Loucy (cell line): ENCODE measurements around the gene CCK.

Experiments
- H2AFZ ChIP-seq: fragments of 200-600 bp; sonication (generic); 2 replicates; pipeline ENCODE4 v1.6.0; 2016; ENCODE audit warnings: antibody characterized with exemption, mild to moderate bottlenecking, low read length, moderate library complexity
- H3F3A ChIP-seq: fragments of 200-600 bp; 2 replicates; pipeline ENCODE4 v1.6.0; 2016; ENCODE audit warnings: antibody characterized with exemption, low read depth, mild to moderate bottlenecking
- H3K27me3 ChIP-seq: fragments of 200-600 bp; sonication (generic); 2 replicates; pipeline ENCODE4 v1.6.1; 2014; ENCODE audit warnings: low read length, mild to moderate bottlenecking; ENCODE audit not compliant: insufficient read depth, poor library complexity, severe bottlenecking
- H3K36me3 ChIP-seq: fragments of 200-600 bp; sonication (generic); 2 replicates; pipeline ENCODE4 v1.6.1; 2016; ENCODE audit warnings: low read length; ENCODE audit not compliant: insufficient read depth
- H3K4me1 ChIP-seq: fragments of 200-600 bp; sonication (generic); 2 replicates; pipeline ENCODE4 v1.5.1; 2014; ENCODE audit warnings: low read length, mild to moderate bottlenecking; ENCODE audit not compliant: insufficient read depth, poor library complexity, severe bottlenecking
- H3K4me2 ChIP-seq: fragments of 200-600 bp; sonication (generic); 2 replicates; pipeline ENCODE4 v1.6.0; 2014; ENCODE audit warnings: antibody characterized with exemption, low read length, low read depth, mild to moderate bottlenecking; ENCODE audit not compliant: poor library complexity, severe bottlenecking
- H3K4me3 ChIP-seq: fragments of 200-600 bp; sonication (generic); 2 replicates; pipeline ENCODE4 v1.5.1; 2014; ENCODE audit warnings: low read length, mild to moderate bottlenecking, mixed read lengths; ENCODE audit not compliant: poor library complexity, severe bottlenecking
- H3K79me2 ChIP-seq: fragments of 200-600 bp; sonication (generic); 2 replicates; pipeline ENCODE4 v1.6.1; 2014; ENCODE audit warnings: low read length; ENCODE audit not compliant: insufficient read depth
- H3K9ac ChIP-seq: fragments of 200-600 bp; sonication (generic); 2 replicates; pipeline ENCODE4 v1.6.0; 2014; ENCODE audit warnings: mild to moderate bottlenecking, low read depth, low read length, moderate library complexity; ENCODE audit not compliant: poor library complexity, severe bottlenecking
- H3K9me2 ChIP-seq: fragments of 200-600 bp; sonication (generic); replicated peaks from 2 replicates; pipeline ENCODE4 v1.6.1; 2016; ENCODE audit warnings: low read depth, low read length, mixed read lengths
- H3K9me3 ChIP-seq: fragments of 200-600 bp; sonication (generic); 2 replicates; pipeline ENCODE4 v1.6.1; 2014; ENCODE audit warnings: mild to moderate bottlenecking, antibody characterized with exemption, low read length, low read depth; ENCODE audit not compliant: insufficient read depth
- H4K20me1 ChIP-seq: fragments of 200-600 bp; sonication (generic); 2 replicates; pipeline ENCODE4 v1.6.0; 2014; ENCODE audit warnings: antibody characterized with exemption, low read length, mild to moderate bottlenecking; ENCODE audit not compliant: insufficient read depth, poor library complexity, severe bottlenecking
- EZH2phosphoT487 ChIP-seq: fragments of 200-600 bp; IDR thresholded peaks from 2 replicates; pipeline ENCODE4 v1.6.1; 2018; ENCODE audit warnings: antibody characterized with exemption, mild to moderate bottlenecking, moderate library complexity, borderline replicate concordance
- TF ChIP-seq, protein P1 (sequence below): fragments of 200-600 bp; sonication (generic); conservative IDR thresholded peaks from 2 replicates; pipeline ENCODE4 v1.5.1; 2014; ENCODE audit warnings: mild to moderate bottlenecking, antibody characterized with exemption, low read length

The CCK gene

DNA sequence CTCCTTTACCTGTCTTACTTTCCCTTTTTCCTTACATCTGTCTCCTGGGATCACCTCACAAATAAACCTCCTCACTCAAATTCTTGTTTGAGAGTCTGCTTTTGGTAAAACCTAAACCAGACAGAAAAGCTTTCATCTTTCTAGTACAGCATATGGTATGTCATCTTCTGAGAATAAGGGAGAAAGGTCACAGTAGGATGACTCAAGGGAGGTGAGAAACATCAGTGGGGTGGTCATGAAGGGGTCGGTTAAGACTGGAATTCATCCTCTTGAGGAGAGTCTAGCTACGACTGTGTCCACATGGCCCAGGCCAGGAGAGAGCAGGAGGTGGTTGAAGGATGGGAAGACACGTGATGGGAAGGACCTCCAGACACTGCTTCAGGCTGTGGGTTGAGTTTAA lies 34.8 kb upstream of the CCK start:
- Histone ChIP-seq H4K20me1 (no peaks in the 10 kb centered on the region), H3K4me3 (no peak overlapping the region), H3K79me2 (no peaks in the 10 kb centered on the region), H3K4me1 (no peaks in the 10 kb centered on the region), H3K36me3 (no peaks in the 10 kb centered on the region), H3K9me3 (no peaks in the 10 kb centered on the region), H3K4me2 (no peak overlapping the region), H3K9me2 (no peaks in the 10 kb centered on the region), H3K27me3 (no peaks in the 10 kb centered on the region), H2AFZ (no peak overlapping the region), H3K9ac (no peak overlapping the region), H3F3A (no peaks in the 10 kb centered on the region)
- no peak for TF ChIP-seq EZH2phosphoT487
- TF ChIP-seq, protein P1, sequence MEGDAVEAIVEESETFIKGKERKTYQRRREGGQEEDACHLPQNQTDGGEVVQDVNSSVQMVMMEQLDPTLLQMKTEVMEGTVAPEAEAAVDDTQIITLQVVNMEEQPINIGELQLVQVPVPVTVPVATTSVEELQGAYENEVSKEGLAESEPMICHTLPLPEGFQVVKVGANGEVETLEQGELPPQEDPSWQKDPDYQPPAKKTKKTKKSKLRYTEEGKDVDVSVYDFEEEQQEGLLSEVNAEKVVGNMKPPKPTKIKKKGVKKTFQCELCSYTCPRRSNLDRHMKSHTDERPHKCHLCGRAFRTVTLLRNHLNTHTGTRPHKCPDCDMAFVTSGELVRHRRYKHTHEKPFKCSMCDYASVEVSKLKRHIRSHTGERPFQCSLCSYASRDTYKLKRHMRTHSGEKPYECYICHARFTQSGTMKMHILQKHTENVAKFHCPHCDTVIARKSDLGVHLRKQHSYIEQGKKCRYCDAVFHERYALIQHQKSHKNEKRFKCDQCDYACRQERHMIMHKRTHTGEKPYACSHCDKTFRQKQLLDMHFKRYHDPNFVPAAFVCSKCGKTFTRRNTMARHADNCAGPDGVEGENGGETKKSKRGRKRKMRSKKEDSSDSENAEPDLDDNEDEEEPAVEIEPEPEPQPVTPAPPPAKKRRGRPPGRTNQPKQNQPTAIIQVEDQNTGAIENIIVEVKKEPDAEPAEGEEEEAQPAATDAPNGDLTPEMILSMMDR: no peak

GRCh38 chr3:42300013-42300412 lies 34.0 kb upstream of the CCK start:
- no peak for TF ChIP-seq EZH2phosphoT487
- TF ChIP-seq, protein P1: no peak
- Histone ChIP-seq H3K9ac (no peak overlapping the region), H3K27me3 (no peaks in the 10 kb centered on the region)

GRCh38 chr3:42298259-42298658 lies 32.3 kb upstream of the CCK start:
- H3K9me2 ChIP-seq: no peaks in the 10 kb centered on the region
- no peak overlapping the region for H2AFZ ChIP-seq
- no peaks in the 10 kb centered on the region for H3K79me2 ChIP-seq
- no peak overlapping the region for H3K4me3 ChIP-seq
- no peaks in the 10 kb centered on the region for H3K36me3 ChIP-seq
- no peak overlapping the region for H3K4me2 ChIP-seq
- H3F3A ChIP-seq: no peaks in the 10 kb centered on the region
- no peaks in the 10 kb centered on the region for H4K20me1 ChIP-seq
- H3K9me3 ChIP-seq: no peaks in the 10 kb centered on the region
- H3K4me1 ChIP-seq: no peaks in the 10 kb centered on the region
- TF ChIP-seq EZH2phosphoT487: no peak
- TF ChIP-seq, protein P1: no peak
- no peak overlapping the region for H3K9ac ChIP-seq
- no peaks in the 10 kb centered on the region for H3K27me3 ChIP-seq

More at GRCh38 chr3:42300013-42300412, 34.0 kb upstream of the CCK start:
- Histone ChIP-seq H3K36me3 (no peaks in the 10 kb centered on the region), H3F3A (no peaks in the 10 kb centered on the region), H4K20me1 (no peaks in the 10 kb centered on the region), H3K9me2 (no peaks in the 10 kb centered on the region), H3K4me3 (no peak overlapping the region), H2AFZ (no peak overlapping the region), H3K4me2 (no peak overlapping the region), H3K9me3 (no peaks in the 10 kb centered on the region), H3K4me1 (no peaks in the 10 kb centered on the region), H3K79me2 (no peaks in the 10 kb centered on the region)
